Activated naive CD8-positive, alpha-beta T cell treated with anti-CD3 and anti-CD28 coated beads, Interleukin-2, amount 10 ng/mL, durations not matched to agents 7 days and 5 days (primary cell): ENCODE results near the gene IL31. TPM values are rescaled to one million over a fixed set of nuclear protein-coding genes. Genes with fewer than 3 reads are reported as not detected.
A peak's percentile ranks its signal among the peaks of the same experiment; 100 is the strongest.

ENCODE experiments used
- ATAC-seq: fragments of 150-1000 bp; cut with Tn5 transposase; one replicate; pipeline ENCODE4 v1.10.0; 2021; ENCODE audit warnings: low read depth, moderate library complexity
- POLR2A ChIA-PET: fragments of 350-600 bp; sonication (Branson Sonifier 250); formaldehyde crosslinking; loops from one replicate; lab custom pipeline; 2021; ENCODE audit warnings: antibody characterized with exemption; lab: Charles Lee
- DNase-seq: peaks from one replicate; pipeline ENCODE4 v3.0.0; 2021
- H3K27ac Mint-ChIP-seq: one replicate; pipeline ENCODE4 v1.8.0; 2022; ENCODE audit warnings: mild to moderate bottlenecking, mixed read lengths
- H3K27me3 Mint-ChIP-seq: one replicate; pipeline ENCODE4 v1.8.0; 2022; ENCODE audit warnings: mild to moderate bottlenecking, moderate library complexity, mixed read lengths
- H3K36me3 Mint-ChIP-seq: one replicate; pipeline ENCODE4 v1.8.0; 2021; ENCODE audit warnings: mild to moderate bottlenecking, mixed read lengths
- H3K4me1 Mint-ChIP-seq: one replicate; pipeline ENCODE4 v1.8.0; 2021; ENCODE audit warnings: mixed read lengths
- H3K4me3 Mint-ChIP-seq: one replicate; pipeline ENCODE4 v1.8.0; 2022; ENCODE audit warnings: mild to moderate bottlenecking, moderate library complexity, mixed read lengths
- H3K9me3 Mint-ChIP-seq: one replicate; pipeline ENCODE4 v1.8.0; 2021; ENCODE audit warnings: mixed read lengths
- total RNA-seq, 2 experiments: library from RNA; stranded (reverse); gene quantifications; one replicate each; pipeline ENCODE4 v1.2.3, GENCODE V29; 2021

Gene IL31
- total RNA-seq, 2 experiments from 2014 or later = not detected

DNA sequence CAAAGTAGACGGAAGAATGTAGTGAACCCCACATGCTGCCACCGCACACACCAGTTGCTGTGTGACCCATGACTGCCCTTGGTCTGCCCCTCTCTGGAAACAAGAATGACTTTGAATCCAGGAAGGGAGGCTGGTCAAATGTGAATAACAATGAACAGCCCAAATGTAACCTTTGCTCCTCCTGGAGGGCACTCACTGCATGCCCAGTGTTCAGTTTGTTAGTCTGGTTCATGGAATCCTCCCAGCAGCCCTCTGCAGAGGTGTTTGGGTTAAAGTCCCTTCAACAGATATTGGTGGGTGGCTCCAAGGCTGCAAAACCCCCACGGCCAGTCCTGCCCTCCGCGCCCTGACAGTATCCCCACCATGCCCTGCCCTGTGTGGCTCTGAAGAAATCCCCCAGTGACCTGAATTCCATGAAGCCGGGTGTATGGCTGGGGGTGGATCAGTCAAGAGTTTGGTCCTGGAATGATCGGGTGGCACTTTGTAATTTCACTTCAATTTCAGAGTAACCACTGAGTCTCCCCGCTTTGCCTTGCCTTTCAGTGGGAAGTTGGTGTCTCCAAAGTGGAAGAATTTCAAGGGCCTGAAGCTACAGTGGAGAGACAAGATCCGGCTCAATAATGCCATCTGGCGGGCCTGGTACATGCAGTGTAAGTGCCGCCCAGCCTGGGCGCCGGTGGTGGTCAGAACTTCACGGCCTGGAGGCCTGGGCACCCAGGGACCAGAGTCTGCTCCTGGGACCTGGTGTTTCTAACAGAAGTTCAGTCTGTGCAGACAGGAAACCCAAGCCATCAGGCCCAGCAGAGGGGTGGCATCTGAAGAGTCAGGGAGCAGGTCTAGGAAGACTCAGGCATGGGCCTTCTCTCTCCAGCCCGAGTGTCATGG is 47.1 kb downstream of the IL31 start:
- ATAC-seq (no peak), DNase-seq (no peak)
- H3K4me3 Mint-ChIP-seq = no peak overlapping the region
- peak overlapping the region; percentile 80 for H3K27ac Mint-ChIP-seq
- H3K4me1 Mint-ChIP-seq = peaks cover 16% of the 10 kb centered on the region
- peaks cover 3% of the 10 kb centered on the region for H3K36me3 Mint-ChIP-seq
- POLR2A ChIA-PET = no interaction called here
- H3K9me3 Mint-ChIP-seq = no peaks in the 10 kb centered on the region
- H3K27me3 Mint-ChIP-seq = no peaks in the 10 kb centered on the region

DNA sequence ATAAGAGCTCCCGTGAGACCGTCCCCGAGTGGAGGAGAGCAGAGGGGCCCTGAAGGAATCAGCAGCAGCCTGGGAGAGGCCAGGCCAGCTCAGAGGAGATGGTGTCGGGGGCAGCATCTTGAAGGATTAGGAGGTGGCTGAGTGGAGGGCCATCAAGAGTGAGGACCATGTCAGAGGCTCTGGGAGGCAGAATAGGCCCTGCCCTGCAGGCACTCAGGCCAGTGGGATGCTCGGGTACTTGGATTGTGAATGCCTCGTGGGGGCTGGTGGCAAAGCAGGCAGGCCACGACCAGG is 47.7 kb downstream of the IL31 start:
- Mint-ChIP-seq H3K4me3 (no peak overlapping the region), H3K27me3 (no peaks in the 10 kb centered on the region), H3K36me3 (peaks cover 3% of the 10 kb centered on the region), H3K9me3 (no peaks in the 10 kb centered on the region), H3K4me1 (peaks cover 22% of the 10 kb centered on the region), H3K27ac (peak overlapping the region; percentile 80)
- DNase-seq = no peak
- no peak for ATAC-seq
- POLR2A ChIA-PET = no interaction called here

GRCh38 chr12:122125452-122126341 is 48.3 kb downstream of the IL31 start:
- peak overlapping the region; percentile 80 for H3K27ac Mint-ChIP-seq
- POLR2A ChIA-PET = no interaction called here

DNA sequence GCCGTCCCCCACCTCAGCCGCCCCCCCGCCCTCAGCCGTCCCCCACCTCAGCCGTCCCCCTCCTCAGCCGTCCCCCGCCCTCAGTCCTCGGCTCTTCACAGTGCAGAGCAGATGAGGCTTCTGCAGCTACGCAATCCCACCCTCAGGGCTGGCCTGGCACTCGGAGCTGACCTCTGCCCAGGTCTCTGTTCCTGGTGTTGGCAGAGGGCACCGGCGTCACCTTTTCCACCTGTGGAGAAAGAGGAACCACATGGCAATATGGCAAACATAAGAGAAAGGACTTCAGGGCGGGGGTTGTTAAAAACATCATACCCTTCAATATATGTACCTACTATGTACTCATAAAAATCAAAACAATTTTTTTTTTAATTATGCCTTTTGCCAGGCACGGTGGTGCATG is 49.7 kb downstream of the IL31 start:
- no peak for DNase-seq
- ATAC-seq = no peak
- Mint-ChIP-seq H3K27me3 (no peaks in the 10 kb centered on the region), H3K4me3 (no peak overlapping the region), H3K36me3 (peaks cover 1% of the 10 kb centered on the region), H3K4me1 (peaks cover 27% of the 10 kb centered on the region), H3K27ac (no peak overlapping the region), H3K9me3 (no peaks in the 10 kb centered on the region)
- POLR2A ChIA-PET = interaction anchor here (1.1 to 2.1 kb wide), 2 partner anchors 44 to 70 kb away, joined by 3 to 12 read pairs; no protein-coding TSS in a partner anchor

More at GRCh38 chr12:122125452-122126341, 48.3 kb downstream of the IL31 start:
- no peak for DNase-seq
- Mint-ChIP-seq H3K9me3 (no peaks in the 10 kb centered on the region), H3K4me3 (no peak overlapping the region), H3K27me3 (no peaks in the 10 kb centered on the region), H3K4me1 (peaks cover 22% of the 10 kb centered on the region), H3K36me3 (peaks cover 1% of the 10 kb centered on the region)
- ATAC-seq = peak; percentile 50

- Mint-ChIP-seq H3K27ac (no peak overlapping the region), H3K9me3 (no peaks in the 10 kb centered on the region), H3K36me3 (peaks cover 1% of the 10 kb centered on the region), H3K4me3 (no peak overlapping the region), H3K4me1 (peaks cover 27% of the 10 kb centered on the region), H3K27me3 (no peaks in the 10 kb centered on the region)
- DNase-seq (no peak), ATAC-seq (no peak)
- POLR2A ChIA-PET = interaction anchor here (1.1 to 2.1 kb wide), 3 partner anchors 43 to 69 kb away, joined by 3 to 12 read pairs (median 8); partner anchors contain the start of gene MLXIP
Measured at GRCh38 chr12:122123761-122124145, 50.3 kb downstream of the IL31 start.

GRCh38 chr12:122123051-122123760 is 50.8 kb downstream of the IL31 start:
- DNase-seq (peak; percentile 69), ATAC-seq (peak; percentile 53)
- H3K27me3 Mint-ChIP-seq = no peaks in the 10 kb centered on the region
- H3K36me3 Mint-ChIP-seq = peaks cover 1% of the 10 kb centered on the region
- no peaks in the 10 kb centered on the region for H3K9me3 Mint-ChIP-seq
- POLR2A ChIA-PET = interaction anchor here (1.1 to 2.1 kb wide), 3 partner anchors 43 to 69 kb away, joined by 3 to 12 read pairs (median 8); partner anchors contain the start of gene MLXIP
- H3K4me3 Mint-ChIP-seq = peak overlapping the region; percentile 54
- H3K4me1 Mint-ChIP-seq = peaks cover 27% of the 10 kb centered on the region
- peak overlapping the region; percentile 73 for H3K27ac Mint-ChIP-seq

Other genes starting within 250 kb of the IL31 start
- gene BCL7A, start 152.3 kb downstream of the IL31 start, total RNA-seq = 1 to 10 TPM; 6.3 to 7.3 TPM
- 10 to 100 TPM; 61.0 to 61.7 TPM for gene MLXIP, start 95.5 kb downstream of the IL31 start, total RNA-seq
- gene LRRC43, start 8.9 kb upstream of the IL31 start, total RNA-seq = under 1 TPM in 1 of 2 experiments, not detected in 1; 0.50 TPM
- 1 to 10 TPM; 1.1 to 1.6 TPM for gene B3GNT4, start 29.5 kb upstream of the IL31 start, total RNA-seq
- gene DIABLO, start 51.8 kb upstream of the IL31 start, total RNA-seq = 10 to 100 TPM; 44.4 to 45.5 TPM
- gene VPS33A, start 92.3 kb upstream of the IL31 start, total RNA-seq = 10 to 100 TPM; 27.8 to 29.7 TPM
- 10 to 100 TPM; 61.2 to 61.5 TPM for gene CLIP1, start 248.4 kb upstream of the IL31 start, total RNA-seq